Measurements from ENCODE around the gene ZFP69. TPM values are rescaled to one million over a fixed set of nuclear protein-coding genes. Genes with fewer than 3 reads are reported as not detected.

Gene ZFP69
- total RNA-seq (2022; extraction: Qiagen RNA extraction; ENCODE audit: low read depth): not detected in 5 replicates

DNA sequence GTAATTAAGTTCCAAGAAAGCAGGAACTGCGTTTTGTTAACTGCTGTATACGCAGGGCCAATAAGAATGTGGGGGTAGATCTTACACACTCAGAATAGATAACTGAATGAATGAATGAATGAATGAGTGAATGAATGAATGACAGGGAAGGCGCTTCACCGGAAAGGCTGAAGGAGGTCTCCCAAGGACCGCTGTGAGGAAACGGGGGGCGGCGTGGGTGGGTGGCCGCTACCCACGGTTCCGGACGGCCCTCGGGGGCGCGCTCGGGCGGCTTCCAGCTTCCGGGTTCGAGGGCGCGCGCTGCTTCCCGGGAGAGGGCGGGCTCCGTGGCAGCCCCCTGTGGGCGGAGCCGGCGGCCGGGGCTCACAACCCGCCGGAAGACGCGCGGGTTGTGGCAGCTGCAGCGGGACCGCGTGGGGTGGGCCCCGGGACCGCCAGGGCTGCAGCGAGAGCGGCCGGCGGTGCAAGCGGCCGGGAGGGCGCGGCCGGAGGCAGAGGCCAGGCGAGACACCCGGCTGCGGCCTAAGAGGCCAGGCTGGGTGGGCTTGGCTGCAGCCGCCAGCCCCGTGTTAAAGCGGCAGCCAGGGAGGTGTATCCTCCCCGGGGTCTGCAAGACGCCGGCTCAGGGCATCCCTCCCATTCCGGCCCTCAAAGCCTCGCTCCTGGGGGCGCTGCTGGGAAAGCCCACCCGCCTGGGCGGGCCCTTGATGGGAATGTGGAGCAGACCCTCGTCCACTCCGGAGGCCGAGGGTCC is at the start of gene ZFP69:
ZFP69 (plus strand) TSS at position 367 of the 754 bp plus-strand sequence. CDS start 2,072 bp downstream, outside the sequence.

DNA sequence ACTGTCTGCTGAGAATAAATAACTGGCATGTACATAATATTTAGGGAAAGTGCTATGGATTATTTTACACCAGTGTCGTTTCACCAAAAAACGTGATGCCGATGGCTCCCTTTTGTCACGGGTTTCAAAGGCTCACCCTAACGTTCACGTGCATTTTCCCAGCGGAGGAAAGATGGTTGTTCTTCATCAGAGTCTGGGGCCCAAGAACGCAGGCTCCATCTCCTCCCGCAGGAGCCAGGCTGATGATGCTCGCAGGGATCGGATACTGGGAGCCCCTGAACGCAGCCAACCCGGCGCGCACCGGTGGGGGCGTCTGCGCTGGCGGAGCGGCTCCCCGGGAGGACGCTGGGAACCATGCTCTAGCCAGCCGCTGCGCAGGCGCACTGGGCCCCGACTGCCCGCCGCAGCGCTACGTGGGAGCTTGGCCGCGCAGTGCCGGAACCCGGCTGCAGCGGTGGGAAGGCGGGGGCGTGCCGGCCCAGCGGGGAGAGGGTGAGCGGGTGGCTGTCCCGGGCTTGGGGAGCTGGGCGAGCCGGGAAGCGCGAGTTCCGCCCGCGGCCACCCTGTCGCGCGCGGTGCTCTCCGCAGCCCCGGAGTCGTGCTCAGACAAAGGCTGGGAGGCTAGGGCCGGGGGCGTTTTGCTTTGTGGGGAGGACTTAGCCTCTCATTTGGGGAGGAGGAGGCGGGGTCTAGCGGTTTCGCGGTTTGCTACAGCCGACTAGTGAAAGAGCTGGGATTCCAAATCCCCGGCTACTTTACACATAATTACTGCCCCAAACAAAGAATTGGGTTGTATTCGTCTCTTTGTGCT is 27.2 kb upstream of the ZFP69 start, which contains the start of gene ZFP69B:
ZFP69B (plus strand) TSS at position 793 of the 811 bp plus-strand sequence. CDS start 486 bp downstream, outside the sequence.

DNA sequence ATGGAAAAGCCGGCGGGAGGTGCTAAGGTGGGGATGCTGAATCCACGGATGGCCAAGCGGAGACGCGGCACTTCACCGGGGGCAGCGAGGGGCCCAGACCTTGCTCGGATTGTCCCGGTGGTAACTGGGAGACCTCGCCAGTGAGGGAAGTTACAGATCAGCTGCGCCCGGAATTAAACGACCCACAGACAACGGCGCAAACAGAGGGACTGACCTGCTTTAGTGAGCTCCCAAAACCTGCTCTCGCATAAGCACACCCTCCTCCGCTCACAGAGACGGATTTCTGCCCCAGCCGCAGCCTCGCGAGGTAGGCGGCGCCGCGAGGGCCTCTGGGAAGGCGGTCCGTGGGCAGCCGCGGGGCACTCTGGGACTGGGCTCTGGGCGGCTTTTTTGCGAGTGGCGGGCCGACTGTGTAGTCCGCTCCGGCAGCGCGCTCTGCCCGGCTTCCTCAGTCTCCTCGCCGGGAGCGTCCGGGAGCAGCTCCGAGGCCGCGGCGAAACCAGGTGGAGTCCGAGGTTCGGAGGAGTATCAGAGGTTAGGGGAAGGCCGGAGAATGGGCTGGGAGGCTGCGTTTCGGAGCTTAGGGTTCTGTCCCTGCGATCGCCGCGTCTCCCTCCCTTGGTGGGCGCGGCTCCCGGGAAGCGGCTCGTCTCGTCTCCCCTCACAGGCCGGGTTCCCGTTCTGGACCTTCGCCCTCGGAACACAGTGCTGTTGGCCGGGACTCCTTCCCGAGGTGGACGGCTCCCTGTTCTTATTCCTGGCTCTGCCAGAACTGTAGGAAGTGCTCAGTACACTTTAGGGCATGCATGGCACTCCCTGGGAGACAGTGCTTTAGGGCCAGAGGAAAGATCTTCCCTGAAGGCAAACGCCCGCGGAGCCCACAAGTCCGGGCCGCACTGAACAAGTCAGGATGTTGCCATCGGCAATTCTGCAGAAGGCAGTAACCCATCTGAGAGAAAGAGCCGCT is 31.6 kb downstream of the ZFP69 start, which contains the start of gene EXO5:
EXO5 (plus strand) TSS at position 393 of the 967 bp plus-strand sequence. CDS start 5,778 bp downstream, outside the sequence.

DNA sequence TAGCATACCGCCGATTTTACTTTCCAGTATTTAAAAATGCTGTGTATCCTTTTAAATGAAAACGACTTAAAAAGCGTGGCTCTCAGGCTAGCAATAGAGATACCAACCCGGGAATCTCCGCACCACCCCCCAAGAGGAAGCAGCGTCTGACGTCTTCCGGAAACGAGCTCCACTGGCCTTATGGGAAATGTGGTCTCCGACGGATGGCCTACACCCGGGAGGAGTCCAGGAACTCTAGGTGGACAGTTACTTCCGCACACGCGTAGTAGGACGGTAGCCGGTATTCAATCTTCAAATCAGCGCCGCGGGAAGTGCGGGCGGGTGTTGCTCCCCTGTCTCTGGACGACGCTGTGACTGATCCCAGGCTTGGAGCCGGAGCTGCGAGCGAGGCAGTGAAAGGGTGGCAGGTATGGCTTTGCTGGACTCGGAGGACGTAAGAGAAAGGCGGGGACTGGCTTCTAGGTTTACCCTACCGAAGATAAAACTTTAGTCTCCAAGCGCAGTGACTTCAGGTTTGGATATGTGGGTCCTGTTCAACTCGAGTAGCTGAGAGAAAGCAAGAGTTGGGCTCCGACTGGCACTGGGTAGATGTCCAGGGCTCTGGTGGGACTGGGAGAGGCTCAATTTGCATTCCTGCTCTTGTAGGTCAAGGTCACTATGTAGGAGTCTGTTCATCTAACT is 54.4 kb downstream of the ZFP69 start, which contains the start of gene ZNF684:
ZNF684 (plus strand) TSS at position 257 of the 681 bp plus-strand sequence. CDS start 1,530 bp downstream, outside the sequence.

Other genes with a start within 250 kb of the ZFP69 start
- gene TMCO2, start 229.4 kb upstream of the ZFP69 start, total RNA-seq (2022; extraction: Qiagen RNA extraction; ENCODE audit: low read depth): not detected in 5 replicates
- 20.4 to 42.8 TPM (median 36.6 TPM) in 5 replicates for gene ZMPSTE24, start 219.1 kb upstream of the ZFP69 start, total RNA-seq (2022; extraction: Qiagen RNA extraction; ENCODE audit: low read depth)
- gene COL9A2, start 160.0 kb upstream of the ZFP69 start, total RNA-seq (2022; extraction: Qiagen RNA extraction; ENCODE audit: low read depth): 0.23 to 0.48 TPM (median 0.24 TPM) in 3 of 5 replicates, not detected in the others
- 9.4 to 12.3 TPM (median 9.7 TPM) in 5 replicates for gene SMAP2, start 103.6 kb upstream of the ZFP69 start, total RNA-seq (2022; extraction: Qiagen RNA extraction; ENCODE audit: low read depth)
- gene ZFP69B, start 26.8 kb upstream of the ZFP69 start, total RNA-seq (2022; extraction: Qiagen RNA extraction; ENCODE audit: low read depth): 1.5 to 3.0 TPM (median 1.8 TPM) in 5 replicates
- 3.2 to 5.1 TPM (median 4.0 TPM) in 5 replicates for gene EXO5, start 31.5 kb downstream of the ZFP69 start, total RNA-seq (2022; extraction: Qiagen RNA extraction; ENCODE audit: low read depth)
- 1.5 to 3.2 TPM (median 2.2 TPM) in 5 replicates for gene ZNF684, start 54.3 kb downstream of the ZFP69 start, total RNA-seq (2022; extraction: Qiagen RNA extraction; ENCODE audit: low read depth)
- gene RIMS3, start 188.4 kb downstream of the ZFP69 start, total RNA-seq (2022; extraction: Qiagen RNA extraction; ENCODE audit: low read depth): 0.75 to 1.3 TPM (median 1.2 TPM) in 5 replicates
- gene NFYC, start 214.4 kb downstream of the ZFP69 start, total RNA-seq (2022; extraction: Qiagen RNA extraction; ENCODE audit: low read depth): 37.2 to 42.8 TPM (median 39.0 TPM) in 5 replicates